ELR (cell line): Measurements from ENCODE around the gene GAK.
"Not testable (repeated sequence)": the region's sequence is repeated elsewhere in the genome, so short reads cannot be mapped to it uniquely, and the experiment has no call there.

ENCODE experiments used
- DNase-seq: peaks from one replicate; pipeline ENCODE4 v3.0.0-alpha.2; 2015; ENCODE audit warnings: low read depth

Gene GAK

GRCh38 chr4:926538-926937, 5.6 kb downstream of the GAK start:
- DNase-seq: peak; percentile 26

- no peak for DNase-seq
These were observed 6.2 kb downstream of the GAK start for GRCh38 chr4:925771-926500.

GRCh38 chr4:925171-925570, 6.9 kb downstream of the GAK start:
- DNase-seq: no peak

- DNase-seq: peak; percentile 54
These were observed 7.7 kb downstream of the GAK start for GRCh38 chr4:924107-925096.

GRCh38 chr4:921830-922331, 10.2 kb downstream of the GAK start:
- no peak for DNase-seq

GRCh38 chr4:919004-919680, 13.0 kb downstream of the GAK start:
- not testable (repeated sequence) for DNase-seq

- DNase-seq: not testable (repeated sequence)
These were observed 13.5 kb downstream of the GAK start for GRCh38 chr4:918591-918990.

- DNase-seq: no peak
These were observed 14.1 kb downstream of the GAK start for GRCh38 chr4:917992-918391.

- no peak for DNase-seq
These were observed 14.7 kb downstream of the GAK start for GRCh38 chr4:917466-917865.

- no peak for DNase-seq
These were observed 16.5 kb downstream of the GAK start for GRCh38 chr4:915595-915994.

GRCh38 chr4:915041-915474, 17.1 kb downstream of the GAK start:
- DNase-seq: no peak

- no peak for DNase-seq
These were observed 17.6 kb downstream of the GAK start for GRCh38 chr4:914531-914930.

- DNase-seq: no peak
These were observed 18.9 kb downstream of the GAK start for GRCh38 chr4:913280-913618.

GRCh38 chr4:912548-913279, 19.4 kb downstream of the GAK start:
- no peak for DNase-seq

- DNase-seq: no peak
These were observed 20.1 kb downstream of the GAK start for GRCh38 chr4:911871-912490.

GRCh38 chr4:911221-911751, 20.8 kb downstream of the GAK start:
- DNase-seq: no peak

GRCh38 chr4:910366-911091, 21.6 kb downstream of the GAK start:
- DNase-seq: no peak

GRCh38 chr4:909821-910220, 22.3 kb downstream of the GAK start:
- DNase-seq: no peak

- no peak for DNase-seq
These were observed 23.0 kb downstream of the GAK start for GRCh38 chr4:909131-909571.
